GDM1 (cell line): Measurements from ENCODE around the gene MFN1.
"Not testable (repeated sequence)": the region's sequence is repeated elsewhere in the genome, so short reads cannot be mapped to it uniquely, and the experiment has no call there.

Experiments used
- DNase-seq: peaks from one replicate; lab custom pipeline; 2025; lab: John Stamatoyannopoulos, UW

Gene MFN1

DNA sequence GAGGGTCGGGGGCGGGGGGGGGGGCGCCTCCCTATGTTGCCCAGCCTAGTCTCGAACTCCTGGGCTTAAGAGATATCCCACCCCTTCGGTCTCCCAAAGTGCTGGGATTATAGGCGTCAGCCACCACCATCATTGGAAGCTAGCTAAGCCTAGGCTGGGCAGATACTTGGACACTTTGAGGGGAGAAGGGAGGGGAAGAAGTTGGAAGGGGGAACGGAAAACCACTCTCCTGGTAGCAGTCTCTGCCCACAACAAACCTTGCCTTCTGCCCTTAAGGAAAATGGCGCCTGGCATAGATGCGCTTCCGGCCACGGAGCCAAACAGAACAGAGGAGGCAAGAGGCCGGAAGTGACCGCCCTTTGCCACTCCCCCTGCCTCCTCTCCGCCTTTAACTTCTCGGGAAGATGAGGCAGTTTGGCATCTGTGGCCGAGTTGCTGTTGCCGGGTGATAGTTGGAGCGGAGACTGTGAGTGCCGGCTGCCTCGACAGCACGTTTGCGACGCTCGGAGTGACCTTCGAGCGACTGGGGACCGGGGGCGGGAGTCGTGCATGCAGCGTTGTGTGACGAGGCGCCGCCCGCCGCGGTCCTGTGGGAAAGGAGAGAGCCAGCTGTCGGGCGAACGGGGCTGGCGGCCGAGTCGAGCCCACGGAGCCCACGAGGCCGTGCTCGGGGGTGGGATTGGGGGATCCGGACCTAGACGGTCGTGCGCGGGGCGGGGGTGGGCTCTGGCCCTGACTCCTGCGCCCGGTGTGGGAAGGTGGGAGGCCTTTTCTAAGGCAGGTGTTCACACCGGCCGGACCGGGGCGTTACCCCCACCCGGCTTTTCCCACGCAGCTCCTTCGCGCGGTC, at the start of gene MFN1:
Gene MFN1, plus strand, starts transcription at position 365 of the 850 bp plus-strand sequence. CDS start 1,143 bp downstream, outside the sequence.
- DNase-seq = peak; percentile 90

DNA sequence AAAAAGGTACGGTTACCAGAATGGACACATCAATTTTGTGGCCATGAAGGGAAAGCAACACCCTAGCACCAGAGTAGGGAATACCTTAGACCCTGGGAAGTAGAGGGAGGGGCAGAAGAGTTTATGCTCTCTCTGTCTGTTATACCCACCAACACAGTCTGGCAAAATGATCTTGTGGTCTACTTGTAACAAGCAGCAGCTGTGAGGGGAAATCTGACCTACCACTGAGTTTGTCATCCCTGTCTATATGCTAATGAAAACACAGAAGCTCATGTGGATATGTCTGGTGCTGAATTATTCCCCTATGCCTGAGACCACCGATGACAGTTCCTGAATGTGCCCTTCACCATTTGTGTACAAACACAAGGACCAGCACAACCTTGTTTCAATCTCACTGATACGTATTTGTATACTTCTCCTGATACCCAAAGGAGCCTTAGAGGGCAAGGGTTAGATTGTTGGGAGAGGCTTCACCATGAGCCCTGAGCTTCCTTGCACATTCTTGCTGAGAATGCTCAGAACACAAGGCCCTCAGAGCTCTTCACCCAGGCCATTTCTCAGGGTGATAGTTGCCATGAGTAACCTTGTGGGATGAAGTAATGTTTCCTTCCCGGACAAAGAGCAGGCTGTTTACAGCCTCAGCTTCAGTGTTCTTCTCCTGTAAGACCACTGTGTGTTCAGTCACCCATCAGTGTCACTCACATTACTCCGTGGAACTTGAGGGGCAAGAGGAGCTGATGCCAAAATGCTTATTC, 49.4 kb upstream of the MFN1 start:
- DNase-seq = no peak

DNA sequence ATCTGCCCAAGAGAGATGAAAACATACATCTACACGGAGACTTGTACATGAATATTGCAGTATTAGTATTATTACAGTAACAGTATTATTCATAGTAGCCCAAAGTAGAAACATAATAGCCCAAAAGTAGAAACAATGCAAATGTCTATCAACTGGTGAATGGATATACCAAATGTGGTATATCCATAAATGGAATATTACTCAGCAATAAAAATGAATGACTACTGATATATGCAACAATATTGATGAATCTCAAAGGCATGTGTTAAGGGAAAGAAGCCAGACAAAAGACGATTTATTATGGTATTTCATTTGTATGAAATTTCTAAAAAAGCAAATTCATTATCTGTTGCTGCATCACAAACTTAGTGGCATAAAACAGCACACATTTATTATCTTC, 48.2 kb upstream of the MFN1 start:
- no peak for DNase-seq

DNA sequence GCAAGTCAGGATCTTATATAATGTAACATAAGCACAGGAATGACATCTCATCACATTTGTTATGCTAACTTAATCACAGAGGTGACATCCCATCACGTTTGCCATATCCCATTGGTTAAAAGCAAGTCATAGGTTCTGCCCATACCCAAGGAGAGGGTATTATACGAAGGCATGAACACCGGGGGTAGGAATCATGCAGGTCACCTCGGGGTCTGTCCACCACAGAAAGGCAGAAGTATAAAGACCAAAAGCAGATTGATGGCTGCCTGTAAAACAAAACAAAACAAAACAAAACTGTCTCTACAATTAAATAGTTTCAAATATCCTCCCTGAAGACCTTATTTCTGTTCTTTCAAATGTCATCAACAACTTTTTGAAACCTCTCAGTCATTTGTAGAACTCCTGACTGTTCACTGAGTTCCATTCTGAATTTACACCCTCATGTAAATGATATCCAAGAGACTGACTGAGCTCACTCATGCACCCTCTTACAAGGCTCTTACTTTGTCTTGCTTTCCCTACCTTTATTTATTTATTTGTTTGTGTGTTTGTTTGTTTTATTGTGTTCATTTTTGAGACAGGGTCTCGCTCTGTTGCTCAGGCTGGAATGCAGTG, 47.4 kb upstream of the MFN1 start:
- DNase-seq = no peak

DNA sequence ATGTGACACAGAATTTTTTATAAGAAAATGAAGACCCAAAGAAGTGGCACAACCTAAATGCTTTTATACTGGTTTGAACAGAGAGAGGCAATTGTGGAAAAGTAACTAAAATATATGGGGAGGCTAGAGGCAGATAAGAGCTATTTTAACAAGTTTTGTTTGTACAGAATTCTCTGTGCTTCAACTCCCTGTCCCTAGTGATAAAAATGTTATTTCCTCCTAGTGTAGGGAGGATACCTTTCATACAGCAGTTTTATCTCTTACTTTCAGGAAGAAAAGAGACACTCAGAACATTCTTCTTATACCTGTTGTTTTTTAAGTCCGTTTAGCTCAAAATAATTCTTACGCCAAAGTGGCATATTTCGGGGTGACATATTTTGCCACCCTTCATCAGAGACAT, 45.9 kb upstream of the MFN1 start:
- DNase-seq = no peak

DNA sequence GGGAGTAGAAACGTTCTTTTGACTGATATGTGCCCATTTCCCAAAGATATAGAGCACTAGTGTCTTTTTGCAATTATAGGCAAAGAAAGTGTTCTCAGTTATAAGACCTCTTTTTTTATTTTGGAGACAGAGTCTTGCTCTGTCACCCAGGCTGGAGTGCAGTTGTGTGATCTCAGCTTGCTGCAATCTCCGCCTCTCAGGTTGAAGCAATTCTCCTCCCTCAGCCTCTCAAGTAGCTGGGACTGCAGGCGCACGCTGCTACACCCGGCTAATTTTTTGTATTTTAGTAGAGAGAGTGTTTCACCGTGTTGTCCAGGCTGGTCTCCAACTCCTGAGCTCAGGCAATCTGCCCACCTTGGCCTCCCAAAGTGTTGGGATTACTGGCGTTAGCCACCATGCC, 45.4 kb upstream of the MFN1 start:
- DNase-seq = no peak

DNA sequence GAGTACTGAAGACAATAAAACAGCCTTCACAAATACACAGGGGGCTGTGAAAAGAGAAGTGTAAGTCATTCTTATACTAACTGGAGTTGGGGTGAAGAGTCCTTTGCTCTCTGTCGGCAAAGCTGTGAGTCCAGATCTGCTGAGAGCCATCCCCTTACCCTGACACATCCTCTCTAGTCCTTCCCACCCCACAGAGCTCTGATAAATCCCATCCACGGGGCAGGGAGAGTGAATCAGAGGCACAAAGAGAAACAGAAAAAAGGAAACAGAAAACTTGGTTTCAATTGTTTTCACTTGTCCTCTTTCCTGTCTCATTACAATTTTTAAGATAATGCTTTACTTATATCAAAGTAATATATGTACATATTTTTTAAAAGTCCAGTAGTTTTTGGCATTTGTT, 42.9 kb upstream of the MFN1 start:
- DNase-seq = no peak

DNA sequence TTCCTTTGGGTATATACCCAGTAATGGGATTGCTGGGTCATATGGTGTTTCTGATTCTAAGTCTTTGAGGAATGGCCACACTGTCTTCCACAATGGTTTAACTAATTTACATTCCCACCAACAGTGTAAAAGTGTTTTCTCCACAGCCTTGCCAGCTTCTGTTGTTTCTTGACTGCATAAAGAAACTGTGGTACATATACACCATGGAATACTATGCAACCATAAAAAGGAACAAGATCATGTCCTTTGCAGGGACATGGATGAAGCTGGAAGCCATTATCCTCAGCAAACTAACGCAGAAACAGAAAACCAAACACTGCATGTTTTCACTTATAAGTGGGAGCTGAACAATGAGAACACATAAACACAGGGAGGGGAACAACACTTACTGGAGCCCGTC, 40.1 kb upstream of the MFN1 start:
- not testable (repeated sequence) for DNase-seq

DNA sequence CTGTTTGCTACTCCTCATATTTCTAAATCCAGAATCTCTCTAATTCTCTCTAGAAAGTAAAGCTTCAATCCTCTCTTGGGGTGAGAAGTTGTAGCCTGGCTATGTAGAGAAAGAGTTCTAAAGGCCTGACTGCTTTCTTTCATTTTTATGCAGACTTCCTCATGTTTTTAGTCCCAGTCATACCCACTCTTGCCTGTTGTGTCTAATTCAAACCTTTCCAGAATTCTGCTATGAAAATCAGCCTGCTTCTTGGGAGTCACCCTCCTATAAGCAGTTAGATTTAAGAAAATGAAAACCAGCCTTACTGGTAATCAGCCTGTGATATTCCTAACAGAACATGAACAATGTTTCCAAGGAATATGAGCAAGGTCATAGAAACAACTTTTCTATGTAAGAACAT, 39.5 kb upstream of the MFN1 start:
- no peak for DNase-seq

DNA sequence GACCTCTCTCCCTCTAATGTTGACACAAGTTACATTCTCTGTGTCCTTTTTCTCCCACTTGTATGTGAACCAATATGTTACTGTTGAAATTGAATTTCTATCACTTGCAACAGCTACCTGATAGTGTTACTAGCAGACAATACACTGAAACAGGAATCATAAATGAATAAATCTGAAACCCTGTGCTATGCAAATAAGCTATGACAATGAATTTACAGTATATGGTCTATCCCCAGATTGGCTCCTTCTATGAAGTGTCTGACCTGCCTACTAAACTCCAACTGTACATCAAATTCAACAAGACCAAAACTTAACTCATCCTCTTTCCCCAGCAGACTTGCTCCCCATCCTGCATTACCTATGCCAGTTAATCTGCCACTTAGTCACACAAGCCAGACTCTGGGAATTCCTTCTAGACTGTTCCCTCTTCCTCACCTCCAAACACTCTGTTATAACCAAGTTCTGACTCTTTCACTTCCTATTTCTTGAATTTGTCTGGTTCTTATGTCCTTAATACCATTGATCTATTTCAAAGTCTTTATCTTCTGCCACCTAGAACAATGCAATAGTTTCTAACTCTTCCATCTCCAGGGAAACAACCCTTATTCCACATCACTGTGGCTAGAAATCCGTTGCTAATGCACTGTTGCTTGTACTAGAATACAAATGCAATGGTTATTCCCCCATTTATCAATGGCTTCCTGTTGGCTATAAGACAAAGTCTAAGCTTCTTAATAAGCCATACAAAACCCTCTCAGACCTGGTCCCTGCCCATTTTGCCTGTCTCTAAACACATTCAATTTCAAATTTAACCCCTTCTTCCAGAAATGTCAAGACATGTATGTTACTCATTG, 38.1 kb upstream of the MFN1 start:
- no peak for DNase-seq

DNA sequence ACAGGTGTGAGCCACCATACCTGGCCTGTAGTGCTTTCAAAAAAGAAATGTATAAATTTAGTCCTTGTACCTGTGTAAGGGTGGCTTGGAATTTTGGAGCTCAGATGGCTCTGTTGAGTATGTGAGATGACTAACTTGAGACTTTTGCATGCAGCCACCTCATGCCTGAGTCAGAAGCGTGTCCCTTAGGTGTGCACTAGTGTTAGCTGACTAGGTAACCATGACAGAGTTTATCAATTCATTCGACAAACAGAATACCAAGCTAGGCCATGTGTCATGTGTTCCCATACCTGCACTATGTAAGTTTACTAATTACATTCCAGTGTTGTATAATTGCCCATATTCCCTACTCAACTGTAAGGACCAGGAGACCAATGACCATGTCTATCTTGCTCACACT, 28.6 kb upstream of the MFN1 start:
- DNase-seq = no peak

DNA sequence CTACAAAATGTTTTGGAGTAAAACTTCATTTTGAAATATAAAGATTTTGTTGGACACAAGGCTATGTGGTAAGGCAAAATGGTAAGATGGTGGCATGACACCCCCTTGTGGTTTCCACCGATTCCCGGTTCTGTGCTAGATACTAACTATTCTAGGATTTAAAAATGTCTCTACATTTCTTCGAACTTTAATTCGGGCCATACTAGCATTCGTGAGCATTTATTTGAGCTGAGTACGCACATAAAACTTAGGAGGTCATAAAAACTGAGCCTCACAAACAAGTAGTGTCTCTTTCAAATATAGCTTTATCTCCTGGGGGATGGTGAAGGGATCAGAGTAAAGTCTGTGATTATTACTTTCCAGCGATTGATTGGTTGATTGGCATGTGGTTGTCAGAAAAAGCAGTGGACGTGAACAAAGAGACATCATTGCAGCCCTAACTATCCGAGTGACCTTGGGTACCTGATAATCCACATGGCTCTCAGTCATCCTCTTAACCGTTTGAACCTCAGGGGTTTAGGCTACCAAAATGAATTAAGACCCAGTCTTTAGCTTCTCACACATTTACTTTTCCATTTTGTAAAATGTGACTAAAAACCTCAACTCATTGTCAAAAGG, 25.7 kb upstream of the MFN1 start:
- DNase-seq = no peak

DNA sequence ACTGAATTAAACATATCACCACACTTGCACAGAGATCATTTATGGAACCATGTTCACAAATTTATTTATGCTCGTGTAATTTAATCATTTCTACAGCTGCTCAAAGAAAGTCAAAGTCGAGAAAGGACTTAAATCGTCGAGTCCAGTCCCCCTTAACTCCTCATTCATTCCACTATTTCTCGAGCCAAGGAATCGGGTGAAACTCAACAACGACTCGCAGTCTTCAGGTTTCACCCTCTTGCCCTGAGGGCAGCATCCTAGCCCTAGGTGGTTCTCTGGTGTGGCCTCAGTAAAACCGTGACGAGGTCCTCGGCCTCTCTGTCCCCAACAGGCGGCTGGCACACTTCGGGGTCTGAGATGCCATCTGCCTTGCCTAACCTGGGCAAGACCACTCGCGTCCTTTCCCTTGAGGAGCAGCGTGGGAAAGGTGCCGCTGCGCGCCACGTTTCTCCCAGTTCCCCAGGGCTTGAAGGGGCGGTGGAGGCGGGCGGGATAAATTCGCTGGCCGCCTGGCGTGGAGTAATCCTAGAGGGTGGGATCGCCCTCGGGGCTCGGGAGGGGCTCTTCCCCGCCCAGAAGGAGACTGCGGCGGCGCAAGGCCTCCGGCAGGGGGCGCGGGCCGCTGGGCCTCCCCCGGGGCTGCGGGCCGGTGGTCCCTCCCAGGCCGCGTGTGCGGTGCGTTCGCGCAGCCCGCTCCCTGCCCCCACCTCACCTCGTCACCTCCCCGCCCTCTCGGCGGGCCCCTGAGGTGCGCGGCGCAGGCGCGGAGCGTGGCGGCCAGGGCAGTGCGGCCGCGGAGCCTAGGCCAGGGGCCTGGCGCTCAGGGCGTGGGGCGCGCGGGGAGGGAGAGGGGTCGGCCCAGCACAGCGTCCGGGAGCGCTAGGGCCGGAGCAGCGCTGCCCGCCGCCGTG, 25.0 kb upstream of the MFN1 start, which contains the start of gene ZNF639:
Gene ZNF639, plus strand, starts transcription at position 746 of the 911 bp plus-strand sequence. CDS start 5,263 bp downstream, outside the sequence.
- peak; percentile 88 for DNase-seq

DNA sequence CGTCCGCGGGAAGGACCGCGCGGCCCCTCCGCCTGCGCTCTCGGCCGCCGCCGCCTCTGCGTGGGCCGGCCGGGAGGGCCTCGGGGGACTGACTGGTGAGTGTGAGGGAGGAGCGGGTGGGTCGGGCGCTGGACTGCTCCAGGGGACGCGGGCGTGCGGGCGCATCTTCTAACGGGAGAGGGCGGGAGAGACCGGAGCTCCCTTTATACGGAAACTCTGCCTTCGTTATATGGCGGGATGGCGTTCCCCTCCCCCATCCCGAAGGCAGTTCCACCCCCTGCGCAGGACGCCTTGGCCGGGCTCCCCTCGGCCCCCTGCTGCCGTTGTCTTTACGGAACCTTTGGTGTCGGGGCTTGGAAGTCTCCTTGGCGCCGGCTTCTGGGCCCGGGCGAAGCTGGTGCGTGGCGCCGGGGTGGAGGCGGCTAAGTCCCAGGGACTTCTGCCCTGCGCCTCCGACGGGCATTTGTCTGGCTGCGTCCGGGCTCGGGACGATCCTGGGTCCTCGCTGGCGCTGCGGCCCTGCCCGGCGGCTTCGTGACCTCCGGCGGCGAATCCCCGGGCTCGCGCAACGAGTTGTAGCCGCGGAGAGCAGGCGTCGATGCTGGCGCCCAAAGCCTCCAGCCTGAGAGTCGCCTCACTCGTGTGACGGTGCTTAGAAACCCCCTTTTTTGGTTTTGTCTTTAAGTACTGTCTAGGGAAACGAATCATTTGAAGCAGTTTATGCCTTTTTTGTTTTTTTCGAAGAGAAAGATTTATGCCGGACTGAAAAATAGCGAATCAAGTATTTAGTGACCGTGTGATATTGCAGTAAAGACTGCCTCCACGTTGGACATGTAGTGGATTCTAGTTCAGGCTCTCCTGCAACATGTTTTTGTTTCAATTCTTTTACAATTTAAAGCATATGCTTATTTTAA, 24.1 kb upstream of the MFN1 start:
- peak; percentile 75 for DNase-seq

DNA sequence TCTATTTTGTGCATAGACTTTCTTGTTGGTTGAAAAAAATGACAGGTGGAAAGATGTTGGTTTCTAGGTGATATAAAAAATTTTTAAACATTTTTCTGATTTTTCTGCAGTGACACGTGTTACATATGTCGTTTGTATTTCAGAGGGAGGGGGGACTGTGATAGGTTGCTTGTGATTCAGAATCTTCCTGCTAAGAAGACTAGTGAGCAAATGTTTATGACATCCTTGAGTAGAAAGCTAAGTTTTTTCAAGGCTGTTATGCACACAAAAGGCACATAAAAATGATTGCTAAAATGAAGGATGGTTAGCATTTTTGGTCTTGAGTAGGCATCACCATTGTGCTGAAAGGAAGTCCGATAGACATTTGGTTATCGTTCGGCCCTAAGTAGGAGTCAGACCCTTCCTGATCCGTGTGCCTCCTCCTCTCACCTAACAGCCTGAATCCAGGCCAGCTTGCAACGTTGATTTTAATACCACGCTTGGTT, 23.2 kb upstream of the MFN1 start:
- no peak for DNase-seq

DNA sequence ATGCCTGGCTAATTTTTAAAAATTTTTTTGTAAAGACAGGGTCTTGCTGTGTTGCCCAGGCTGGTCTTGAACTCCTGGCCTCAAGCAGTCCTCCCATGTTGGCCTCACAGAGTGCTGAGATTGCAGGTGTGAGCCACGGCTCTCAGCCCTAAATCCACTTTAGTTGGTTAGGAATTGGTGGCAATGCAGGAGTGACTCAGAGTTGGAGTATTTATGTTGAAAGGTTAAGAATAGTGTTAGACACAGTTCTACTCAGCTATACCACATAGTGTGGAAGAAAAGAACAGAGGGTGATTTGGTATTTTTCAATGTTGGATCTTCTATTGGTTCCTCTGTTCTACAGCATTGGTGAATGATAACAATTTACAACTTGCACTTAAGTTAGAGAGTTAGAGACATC, 17.1 kb upstream of the MFN1 start:
- no peak for DNase-seq

DNA sequence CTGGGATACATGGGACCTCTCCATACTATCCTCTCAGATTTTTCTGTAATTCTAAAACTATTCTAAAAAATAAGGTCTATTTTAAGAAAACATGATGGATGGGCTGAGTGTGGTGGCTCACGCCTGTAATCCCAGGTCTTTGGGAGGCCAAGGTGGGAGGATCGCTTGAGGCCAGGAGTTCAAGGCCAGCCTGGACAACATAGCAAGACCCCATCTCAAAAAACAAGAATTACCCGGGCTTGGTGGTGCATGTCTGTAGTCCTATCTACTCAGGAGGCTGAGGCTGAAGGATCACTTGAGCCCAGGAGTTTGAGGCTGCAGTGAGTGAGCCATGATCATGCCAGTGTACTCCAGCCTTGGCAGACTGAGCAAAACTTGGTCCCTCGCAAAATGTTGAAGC, 15.3 kb upstream of the MFN1 start:
- no peak for DNase-seq

DNA sequence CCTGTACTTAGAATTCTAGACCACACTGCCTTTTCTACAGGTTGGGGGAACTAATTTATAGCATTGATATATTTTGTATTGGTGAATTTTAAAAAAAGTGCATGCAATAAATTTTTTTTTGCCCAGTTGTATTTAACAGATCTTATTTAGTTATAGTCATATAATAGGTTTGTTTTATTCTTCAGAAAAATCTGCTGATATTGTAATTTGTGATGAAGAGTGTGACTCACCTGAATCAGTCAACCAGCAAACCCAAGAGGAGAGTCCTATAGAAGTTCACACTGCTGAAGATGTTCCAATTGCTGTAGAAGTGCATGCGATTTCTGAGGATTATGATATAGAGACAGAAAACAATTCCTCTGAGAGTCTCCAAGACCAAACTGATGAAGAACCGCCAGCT, 14.4 kb upstream of the MFN1 start:
- no peak for DNase-seq

DNA sequence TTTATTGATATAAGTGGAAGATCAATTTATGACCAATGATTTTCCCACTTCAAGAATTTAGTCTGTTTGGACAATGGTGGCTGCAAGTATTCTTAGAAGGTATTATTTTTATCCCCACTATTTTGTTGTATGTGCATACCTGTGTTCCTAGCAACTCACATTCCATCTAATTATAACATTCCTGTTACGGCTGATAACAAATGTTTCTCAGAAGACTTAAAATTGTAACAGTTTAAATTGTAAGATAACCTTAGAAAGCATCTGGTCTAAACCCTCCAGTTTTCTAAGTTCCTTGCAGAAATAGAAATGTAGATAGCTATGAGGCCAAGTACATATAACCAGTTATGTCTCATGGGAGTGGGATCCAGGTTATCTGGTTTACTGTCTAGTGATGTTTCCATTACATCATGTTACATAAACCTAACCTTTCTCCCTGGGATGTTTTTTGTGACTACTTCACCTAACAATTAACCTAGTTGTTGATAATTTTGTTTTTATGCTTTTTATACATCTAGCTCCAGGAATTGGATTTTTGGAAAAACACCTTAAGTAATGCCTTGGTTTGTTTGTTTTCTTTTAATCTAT, 11.1 kb upstream of the MFN1 start:
- DNase-seq = no peak
